M059J (cell line): ENCODE measurements around the gene DRICH1. TPM values are rescaled to one million over a fixed set of nuclear protein-coding genes. Genes with fewer than 3 reads are reported as not detected.
"Not testable (repeated sequence)": the region's sequence is repeated elsewhere in the genome, so short reads cannot be mapped to it uniquely, and the experiment has no call there.

Experiments used
- DNase-seq: peaks from one replicate; pipeline ENCODE4 v3.0.0-alpha.2; 2012; ENCODE audit warnings: low read depth
- total RNA-seq: library from RNA; depleted of rRNA; stranded (reverse); fragments of >200 nt; shearing (Covaris generic); gene quantifications from 2 replicates; pipeline ENCODE4 v1.2.3, GENCODE V29; 2014; rRNA removed

DRICH1 gene, protein sequence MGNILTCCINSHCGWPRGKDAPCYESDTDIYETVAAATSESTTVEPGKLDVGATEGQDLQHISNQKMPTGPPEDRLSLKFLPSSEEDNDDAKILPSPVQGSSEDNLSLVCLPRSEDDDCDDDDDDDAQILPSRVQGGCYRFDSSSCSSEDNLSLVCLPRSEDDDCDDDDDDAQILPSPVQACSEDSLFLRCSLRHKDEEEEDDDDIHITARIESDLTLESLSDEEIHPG
- total RNA-seq: not detected in 2 replicates

DNA sequence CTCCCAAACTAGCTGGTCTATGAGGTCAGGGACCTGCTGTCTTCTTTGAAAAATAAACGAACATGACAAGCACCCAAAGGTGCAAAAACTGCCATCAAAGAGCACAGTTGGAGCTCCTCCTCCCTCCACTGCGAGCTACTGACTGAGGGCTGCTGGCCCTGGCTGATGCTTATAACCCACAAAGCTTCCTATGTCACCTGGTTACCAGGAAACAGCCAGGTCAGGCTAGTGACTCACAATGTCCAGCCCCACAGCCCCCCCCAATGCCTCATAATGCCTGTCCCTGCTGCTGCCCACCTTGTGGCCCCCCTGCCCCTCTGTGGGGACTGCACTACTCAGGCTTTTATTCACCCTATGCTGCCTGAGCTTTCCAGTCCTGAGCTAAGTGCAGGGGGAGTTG lies at the start of gene DRICH1:
Gene DRICH1 (minus strand): TSS at position 144 of the 400 bp plus-strand sequence. CDS start 298 bp downstream, outside the sequence.
- peak; percentile 4 for DNase-seq

DNA sequence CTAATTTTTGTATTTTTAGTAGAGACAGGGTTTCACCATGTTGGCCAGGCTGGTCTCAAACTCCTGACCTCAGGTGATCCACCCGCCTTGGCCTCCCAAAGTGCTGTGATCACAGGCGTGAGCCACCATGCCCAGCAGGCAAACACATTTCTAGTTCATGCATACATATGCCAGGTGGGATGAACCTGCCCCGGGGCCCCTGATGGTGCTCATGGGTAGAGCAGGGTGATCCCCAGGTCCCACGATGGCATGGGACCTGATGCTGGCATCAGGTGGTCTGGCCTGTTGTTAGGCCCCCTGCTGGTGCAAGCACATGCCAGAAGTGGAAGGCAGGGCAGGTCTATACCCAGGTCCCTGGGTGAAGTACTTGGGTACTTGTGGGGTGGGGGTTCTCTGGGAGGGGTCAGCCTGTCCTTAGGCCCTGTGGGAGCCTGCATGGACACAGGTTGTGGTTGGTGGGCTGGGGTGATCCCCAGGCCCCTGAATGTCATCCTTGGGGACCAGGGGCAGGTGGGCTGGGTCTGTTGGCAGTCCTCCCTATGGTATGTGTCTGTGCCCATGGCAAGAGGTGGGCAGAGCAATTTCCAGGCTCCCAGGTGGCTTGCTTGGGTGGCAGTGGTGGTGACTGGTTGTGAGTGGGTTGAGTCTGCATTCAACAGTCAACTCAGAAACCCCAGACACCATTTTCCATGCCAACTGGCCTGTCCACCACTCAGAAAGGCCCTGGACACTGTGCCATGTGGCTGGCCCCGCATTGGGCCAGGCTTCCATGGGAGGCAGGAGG lies 49.1 kb upstream of the DRICH1 start:
- DNase-seq: no peak

DNA sequence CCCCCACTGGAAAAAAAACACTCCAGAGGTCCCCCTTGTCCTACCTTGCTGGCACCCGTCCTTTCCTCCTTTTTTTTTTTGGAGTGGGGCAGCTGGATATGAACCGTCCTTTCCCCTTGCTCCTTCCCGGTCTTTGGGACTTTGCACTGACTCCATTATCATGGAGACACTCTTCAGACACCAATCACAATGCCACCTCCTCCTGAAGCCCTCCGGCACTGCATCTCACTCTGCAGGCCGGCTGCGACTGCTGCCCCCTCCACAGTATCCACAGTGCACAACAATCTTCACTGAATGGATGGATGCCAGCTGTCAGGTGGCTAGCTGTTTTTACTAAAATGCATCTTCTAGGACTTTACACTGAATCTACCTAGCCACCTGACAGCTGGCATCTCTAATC lies 46.0 kb upstream of the DRICH1 start:
- no peak for DNase-seq

DNA sequence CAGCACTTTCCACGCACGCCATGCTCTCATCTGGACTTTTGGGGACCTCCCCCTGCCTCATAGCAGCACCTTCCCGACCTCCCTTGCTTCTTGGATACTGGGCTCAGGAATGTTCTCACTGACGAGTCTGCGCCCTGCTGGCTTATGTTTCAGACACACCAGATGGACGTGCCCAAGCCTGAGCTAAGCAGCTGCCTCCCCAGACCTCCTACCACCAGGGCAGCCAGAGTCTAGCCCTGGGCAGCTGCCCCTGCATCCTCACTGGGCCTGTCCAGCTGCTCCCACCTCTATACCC lies 45.5 kb upstream of the DRICH1 start:
- no peak for DNase-seq

DNA sequence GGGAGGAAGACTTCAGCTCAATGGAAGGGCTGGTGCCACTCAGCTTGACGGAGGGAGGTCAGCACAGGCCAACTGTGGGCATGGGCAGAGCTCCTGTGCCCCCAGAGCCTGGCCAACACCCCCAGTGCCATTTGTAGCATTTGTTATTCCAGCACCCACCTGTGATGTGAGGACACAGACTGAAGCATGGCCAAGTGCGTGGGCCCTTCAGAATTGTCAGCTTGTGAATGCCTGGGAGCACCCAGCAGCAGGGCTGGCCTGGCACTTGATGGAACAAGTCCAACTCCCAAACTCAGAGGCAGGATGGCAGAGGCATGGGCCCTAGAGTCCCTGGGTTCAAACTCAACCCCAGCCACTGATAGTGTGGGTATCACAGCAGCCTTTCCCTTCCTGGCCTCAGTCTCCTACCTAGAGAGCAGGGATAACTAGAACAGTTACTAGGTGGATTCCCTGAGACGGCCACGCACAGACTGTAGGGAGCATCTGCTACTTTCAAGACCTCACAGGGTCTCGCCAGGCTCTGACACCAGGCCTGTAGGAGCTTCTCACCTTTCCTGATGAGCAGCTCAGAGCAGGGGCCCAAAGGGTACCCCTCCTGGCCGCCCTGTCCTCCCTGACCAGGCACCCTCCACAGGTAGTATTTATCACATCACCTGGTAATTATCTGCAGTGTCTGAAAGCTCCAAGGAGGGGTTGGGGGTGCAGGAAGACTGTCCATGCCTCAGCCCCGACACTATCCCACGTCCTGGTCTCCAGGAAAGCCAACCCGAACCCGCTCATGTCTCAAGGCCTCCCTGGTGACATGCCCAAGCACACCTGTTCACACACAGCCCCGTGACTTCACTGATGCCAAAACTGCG lies 45.0 kb upstream of the DRICH1 start:
- not testable (repeated sequence) for DNase-seq

DNA sequence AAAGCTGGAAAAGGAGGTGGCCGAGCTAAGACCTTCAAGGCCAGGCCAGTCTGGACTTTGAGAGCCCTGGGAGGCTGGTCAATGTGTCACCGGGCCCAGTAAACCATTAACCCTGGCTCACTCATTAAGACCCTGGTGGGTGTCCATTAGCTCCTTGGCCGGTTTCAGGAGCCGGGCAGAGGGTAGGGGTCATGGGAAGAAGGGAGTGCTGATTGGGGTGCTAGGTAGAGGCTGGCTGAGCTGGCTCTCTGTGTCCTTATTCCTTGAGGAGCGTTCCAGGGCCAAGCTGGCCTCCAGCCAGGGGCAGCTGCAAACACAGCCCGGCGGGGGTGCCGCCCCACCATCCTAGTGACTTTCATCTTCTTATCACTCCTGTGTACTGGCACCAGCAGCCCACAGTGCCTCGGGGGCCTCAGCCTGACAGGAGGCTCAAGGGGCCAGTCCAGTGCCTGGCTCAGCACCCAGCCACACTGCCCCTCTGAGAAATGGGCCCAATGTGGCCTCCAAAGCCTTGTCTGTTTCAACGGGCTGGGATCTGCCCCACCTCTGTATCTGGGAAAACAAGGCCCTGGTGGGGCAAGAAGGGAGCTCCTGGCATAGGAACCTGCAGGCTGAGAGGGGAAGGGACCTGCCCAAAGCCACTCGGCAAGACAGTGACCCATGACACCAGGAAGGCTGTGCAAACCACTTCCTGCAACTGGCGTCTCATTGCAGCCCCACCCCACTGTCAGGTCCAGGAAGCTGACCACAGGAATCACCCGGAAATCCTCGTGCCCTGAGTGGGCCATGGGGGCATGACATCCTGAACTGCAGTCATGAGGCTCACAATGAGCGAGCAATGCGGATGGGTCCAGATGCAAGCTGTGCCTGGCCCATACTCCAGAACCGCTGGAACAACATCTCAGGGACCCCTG lies 43.6 kb upstream of the DRICH1 start:
- no peak for DNase-seq

DNA sequence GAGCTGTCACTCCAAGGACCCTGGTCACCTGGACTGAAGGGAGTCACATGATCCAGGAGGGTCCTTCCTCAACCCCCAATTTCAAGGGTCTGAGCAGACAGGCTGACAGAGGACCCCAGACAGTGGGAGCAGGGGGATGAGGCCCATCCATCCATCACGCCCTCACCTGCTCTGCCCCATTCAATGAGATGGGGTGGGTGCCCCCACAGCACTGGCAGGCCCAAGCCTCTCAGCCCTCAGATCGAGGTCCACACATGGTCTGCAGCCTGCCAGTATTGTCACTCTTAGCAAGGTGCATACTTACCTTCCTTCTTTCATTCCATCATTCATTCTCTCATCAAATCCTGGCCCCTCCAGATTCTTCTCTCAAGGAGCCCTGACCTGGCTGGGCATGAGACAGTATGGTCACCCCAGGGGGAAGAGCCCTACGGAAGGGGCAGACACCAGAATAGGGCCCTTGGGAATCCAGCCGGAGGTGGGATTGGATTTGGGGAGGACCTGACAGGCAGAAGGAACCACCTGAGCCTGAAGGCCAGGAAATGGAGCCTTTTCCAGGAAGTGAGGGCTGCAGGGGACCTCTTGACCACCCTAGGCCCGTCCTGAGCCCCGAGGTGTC lies 42.9 kb upstream of the DRICH1 start:
- not testable (repeated sequence) for DNase-seq

DNA sequence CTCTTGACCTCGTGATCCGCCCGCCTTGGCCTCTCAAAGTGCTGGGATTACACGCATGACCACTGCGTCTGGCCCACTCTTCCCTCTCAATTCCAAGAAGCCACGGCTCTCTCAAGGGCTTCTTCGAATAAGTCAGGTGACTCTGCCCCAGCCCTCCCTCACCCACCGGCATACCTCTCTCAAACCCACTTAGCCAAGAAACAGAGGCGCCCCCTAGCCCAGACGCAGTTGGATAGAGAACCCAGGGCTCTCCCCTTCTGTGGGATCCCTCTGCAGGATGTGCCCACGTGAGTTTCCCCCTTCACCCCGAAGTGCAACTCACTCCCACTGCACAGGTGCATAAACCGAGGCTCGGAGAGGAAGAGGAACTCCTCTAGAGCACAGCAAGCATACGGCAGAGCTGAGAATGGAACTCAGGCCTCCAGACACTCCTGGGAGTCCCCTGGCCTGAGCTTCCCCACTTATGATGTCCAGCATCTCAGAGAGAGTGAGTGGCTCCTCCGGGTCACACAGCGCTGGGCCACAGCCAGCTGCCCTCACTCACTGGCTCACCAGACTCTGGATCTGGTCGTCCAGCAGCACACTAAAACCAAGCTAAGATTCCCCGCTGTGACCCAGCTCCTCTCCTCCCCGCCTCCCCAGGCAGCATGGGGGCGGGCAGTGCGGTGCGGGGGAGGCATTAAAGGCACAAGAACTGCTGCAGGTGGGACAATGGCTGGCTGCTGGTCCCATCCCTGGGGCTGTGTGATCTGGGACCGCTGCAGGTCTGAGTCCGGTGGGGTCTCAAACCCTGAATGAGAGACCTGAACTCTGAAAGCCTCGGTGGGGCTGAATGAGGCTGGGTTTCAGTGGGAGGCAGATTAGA lies 41.9 kb upstream of the DRICH1 start:
- DNase-seq: no peak

DNA sequence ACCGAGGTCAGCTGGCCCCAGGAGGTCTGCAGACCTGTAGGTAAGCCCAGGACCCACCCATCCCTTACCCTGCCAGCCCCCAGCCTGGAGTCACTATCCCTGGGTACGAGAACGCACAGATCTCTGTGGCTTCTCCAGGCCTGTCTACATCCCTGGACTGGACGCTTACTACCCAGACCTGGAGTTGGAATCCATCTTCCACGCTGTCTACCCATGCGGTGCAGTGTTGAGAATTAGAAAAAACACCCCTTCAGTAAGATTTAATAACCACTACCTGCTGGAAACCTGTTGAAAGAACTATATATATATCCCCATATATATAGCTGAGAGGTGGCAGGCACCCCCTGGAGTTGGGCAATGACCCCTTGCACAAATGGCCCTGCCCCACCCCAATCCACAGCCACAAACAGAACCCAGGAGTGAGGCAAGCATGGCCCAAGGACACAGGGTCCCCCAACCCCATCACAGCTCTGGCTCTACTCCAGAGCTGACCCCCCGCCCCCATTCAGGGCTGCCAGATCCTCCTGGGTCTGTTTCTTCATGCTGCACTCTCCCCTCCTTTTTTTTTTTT lies 41.0 kb upstream of the DRICH1 start:
- DNase-seq: no peak

DNA sequence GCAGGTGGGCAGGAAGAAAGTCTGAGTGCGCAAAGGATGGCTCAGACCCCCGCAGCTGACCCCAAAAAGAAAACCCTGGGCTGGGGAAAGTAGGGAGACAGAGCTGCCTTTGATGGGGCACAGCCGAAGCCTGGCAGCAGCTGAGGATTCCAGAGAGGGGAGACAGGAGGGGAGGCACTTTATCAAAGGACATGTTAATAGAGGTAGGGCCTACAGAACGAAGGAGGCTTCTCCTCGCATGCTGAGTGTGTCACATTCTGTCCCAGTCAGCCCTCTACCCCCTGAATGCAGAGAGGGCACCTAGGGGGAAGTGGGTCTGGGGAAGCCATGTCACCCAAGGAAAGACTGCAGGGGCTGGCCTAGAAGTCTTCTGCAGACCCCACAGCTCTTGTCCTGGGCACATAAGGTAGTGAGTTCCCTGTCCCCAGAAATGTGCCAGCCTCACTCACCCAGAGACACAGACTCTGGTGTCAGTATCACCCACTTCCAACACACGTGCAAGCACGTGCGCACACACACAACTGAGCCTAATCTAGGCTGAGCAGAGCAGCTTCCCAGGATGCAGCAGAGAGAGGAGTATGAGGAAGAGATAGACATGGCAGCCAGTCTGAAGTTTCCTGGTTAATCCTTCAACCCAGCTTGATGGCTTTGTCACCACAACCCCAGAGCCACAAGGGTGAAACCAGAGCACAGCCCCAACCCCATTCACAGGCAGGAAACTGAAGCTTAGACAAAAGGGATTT lies 40.4 kb upstream of the DRICH1 start:
- not testable (repeated sequence) for DNase-seq

DNA sequence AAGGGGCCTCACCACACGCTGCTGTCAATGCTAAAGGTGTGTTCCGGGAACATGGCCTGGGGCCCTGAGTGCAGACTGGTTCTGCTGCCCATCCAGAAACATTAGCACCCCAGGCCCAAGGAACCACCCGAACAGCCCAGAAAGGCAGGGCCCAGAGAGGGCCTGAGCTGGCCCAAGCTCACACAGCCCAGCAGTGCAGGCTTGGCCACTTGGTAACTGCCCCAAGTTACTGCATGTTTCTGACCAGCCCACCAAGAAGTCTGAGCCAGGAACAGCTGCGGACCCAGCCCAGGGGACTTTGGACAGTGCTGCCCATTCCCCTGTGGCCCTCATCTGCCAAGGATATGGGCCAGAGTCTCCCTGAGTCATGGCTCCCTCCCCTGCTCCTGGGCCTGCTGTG lies 39.3 kb upstream of the DRICH1 start:
- DNase-seq: not testable (repeated sequence)

DNA sequence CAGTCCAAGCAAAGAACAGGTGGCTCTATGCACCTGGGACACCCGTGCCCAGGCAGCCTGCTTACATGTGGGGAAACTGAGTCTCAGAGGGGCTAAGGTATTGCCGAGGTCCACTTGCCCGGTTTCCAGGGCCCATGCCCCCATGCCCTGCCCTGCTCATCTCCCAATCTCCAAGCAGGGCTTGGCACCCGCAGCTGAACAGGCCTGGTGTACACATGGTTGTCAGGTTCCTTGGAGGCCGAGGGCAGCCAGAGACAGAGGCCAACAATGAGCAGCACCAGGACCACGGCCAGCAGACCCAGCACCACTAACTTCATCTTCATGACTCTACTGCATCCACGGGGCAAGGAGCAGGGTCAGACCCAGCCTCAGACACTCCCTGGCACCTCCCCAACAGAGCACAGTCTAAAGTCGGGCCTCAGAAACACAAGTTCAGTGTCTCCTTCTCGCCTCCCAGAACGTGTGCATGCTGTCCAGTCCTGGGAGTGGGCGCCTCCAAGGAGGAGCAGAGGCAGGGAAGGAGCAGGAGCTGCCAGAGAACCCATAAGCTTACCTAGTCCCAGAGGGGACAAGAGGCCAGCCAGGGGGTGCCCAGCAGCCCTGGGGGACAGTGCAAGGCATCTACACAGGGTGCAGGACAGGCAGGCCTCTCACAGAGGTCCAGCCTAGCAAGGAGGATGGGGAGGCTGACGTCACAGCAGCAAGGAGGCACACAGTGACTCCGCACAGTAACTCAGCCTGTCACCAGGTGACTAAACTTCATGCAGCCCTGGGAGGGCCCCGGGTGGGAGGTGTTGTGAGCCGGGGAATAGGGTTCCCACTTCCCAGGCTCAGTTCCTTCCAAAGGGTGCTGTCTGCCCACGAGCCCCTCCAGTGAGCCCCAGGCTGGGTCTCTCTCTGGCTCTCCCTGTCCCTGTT lies 38.5 kb upstream of the DRICH1 start:
- no peak for DNase-seq

DNA sequence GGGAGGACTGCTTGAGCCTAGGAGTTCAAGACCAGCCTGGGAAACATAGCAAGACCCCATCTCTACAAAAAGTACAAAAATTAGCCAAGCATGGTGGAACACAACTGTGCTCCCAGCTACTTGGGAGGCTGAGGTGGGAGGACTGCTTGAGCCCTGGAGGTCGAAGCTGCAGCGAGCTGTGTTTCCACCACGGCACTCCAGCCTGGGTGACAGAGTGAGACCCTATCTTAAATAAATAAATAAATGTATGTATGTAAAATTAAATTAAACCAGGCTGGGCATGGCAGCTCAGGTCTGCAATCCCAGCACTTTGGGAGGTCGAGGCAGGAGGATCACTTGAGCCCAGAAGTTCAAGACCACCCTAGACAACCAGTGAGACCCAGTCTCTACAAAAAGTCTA lies 28.3 kb upstream of the DRICH1 start:
- not testable (repeated sequence) for DNase-seq

DNA sequence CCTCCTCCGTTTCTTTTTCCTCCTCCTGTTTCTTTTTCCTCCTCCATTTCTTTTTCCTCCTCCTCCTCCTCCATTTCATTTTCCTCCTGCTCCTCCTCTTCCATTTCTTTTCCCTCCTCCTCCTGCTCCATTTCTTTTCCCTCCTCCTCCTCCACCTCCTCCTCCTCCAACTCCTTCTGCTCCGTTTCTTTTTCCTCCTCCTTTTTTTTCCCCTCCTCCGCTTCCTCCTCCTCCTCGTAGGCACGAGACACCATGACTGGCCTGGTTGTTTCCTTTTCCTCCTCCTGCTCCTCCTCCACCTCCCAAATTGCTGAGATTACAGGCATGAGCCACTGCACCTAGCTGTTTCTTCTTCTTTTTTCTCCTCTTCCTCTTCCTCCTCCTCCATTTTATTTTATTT lies 25.6 kb upstream of the DRICH1 start:
- DNase-seq: no peak

DNA sequence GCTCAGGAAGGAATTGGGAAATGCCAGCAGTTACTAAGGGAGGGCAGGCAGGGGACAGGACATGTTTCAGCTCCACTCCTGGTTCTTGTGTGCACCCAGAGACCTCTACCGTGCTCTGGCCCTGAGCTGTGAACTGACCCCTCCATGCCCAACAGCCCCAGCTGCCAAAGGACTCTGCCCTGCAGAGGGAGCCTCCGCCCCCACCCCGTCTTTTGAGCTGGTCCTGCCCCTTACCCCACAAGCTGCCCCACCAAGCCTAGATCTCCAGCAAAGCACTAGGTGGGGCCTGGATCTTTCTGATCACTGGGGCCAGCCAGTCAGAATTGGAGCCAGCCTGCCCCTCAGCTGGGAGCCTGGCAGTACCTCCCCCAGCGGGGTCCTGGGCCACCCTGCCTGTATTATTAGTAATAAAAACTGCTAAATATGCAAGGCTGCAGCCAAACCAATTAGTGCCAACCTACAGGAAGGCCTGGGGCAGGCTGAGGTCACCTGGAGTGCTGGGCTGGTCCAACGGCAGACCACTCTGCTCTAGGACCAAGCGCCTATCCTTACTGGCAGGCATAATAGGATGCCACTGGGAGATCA lies 23.9 kb upstream of the DRICH1 start:
- no peak for DNase-seq

DNA sequence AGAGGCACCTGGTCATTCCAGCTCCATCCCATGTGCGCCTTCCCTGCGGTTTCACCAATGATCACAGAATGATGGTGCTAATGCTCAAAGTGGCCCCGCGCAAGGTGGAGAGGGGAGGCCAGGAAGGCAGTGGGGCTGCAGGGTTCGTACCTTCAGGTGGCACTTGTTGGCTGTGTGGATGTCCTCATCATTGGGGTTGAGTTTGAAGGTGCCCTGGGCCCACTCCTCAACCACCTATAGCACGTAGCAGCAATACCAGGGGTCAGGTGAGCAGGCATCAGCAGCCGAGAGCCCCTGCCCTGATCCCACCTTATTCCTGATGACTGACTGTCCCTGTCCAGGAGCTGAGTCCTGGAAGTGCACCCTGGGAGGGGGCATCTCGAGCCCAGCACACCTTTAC lies 20.6 kb upstream of the DRICH1 start:
- DNase-seq: no peak

DNA sequence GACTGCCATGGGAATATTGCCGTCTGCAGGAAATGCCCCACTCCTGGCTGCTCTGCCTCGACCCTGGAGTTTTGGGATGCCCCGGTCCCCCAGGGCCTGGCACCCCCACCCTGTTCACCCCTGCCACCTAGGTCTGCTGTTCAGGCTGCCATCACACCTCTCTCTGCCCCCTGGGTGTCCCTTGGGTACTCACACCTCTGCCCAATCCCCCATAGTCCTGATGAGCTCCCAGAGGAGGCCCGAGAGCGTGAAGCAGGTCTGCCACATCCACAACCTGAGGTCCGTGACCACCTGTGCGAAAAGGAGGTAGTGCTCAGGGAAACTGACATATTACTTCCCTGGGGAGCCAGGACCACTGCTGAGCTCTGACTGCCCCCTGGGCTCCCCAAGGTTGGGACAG lies 20.2 kb upstream of the DRICH1 start:
- no peak for DNase-seq

DNA sequence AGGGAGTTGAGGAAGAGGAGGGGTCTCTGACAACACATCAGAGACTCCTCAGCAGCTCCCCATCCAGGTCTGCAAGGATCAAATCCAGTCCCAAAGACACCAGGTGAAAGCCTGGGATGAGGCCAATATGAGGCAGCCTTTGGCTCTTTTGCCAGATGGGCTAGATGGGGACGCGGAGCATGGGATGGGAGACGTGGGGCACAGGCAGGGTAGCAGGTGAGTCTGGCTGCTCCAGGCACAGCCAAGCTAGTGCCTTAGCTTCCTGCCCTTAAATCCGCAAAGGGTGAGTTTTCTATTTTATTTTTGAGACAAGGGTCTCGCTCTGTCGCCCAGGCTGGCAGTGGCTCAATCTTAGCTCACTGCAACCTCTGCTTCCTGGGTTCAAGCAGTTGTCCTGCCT lies 19.6 kb upstream of the DRICH1 start:
- no peak for DNase-seq
